Measurements from ENCODE around the gene HIVEP3. TPM values are rescaled to one million over a fixed set of nuclear protein-coding genes. Genes with fewer than 3 reads are reported as not detected.
"Not testable (repeated sequence)": the region's sequence is repeated elsewhere in the genome, so short reads cannot be mapped to it uniquely, and the experiment has no call there.

Gene HIVEP3
- total RNA-seq, 1 experiment from 2014 or later: 3.1 TPM

DNA sequence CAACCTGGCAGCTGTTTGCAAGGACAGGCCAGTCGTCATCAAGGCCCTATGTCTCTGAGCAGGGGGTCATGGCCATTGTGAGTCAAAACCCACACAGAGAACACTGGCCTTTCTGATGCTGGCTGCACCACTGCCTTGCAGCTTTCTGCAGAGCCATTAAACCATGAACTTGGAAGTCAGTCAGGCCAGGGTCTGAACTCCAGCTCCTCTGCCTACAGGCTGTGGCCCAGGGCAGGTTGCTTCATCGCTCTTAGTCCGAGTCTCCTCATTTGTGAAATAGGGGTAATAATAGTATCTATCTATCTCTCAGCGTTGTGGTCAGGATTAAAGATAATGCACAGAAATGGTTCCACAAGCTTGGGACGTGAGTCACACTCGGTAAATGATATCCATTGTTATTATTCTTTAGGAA is 35.8 kb upstream of the HIVEP3 start:
- Histone ChIP-seq H3K27me3 (replicated peaks; ENCODE audit: insufficient read depth, low read depth, low read length, poor library complexity) (no peaks in the 10 kb centered on the region), H3K9me3 (ENCODE audit: low read depth, low read length, poor library complexity, severe bottlenecking) (no peaks in the 10 kb centered on the region), H3K4me1 (ENCODE audit: insufficient read depth, low read length, poor library complexity, severe bottlenecking) (peaks cover 11% of the 10 kb centered on the region), H3K4me3 (ENCODE audit: low read depth, low read length, poor library complexity, severe bottlenecking) (no peak overlapping the region), H3K27ac (ENCODE audit: low read depth, low read length, poor library complexity, severe bottlenecking) (no peak overlapping the region), H3K36me3 (ENCODE audit: insufficient read depth, low read length, poor library complexity, severe bottlenecking) (no peaks in the 10 kb centered on the region)
- POLR2A ChIA-PET (ENCODE audit: low non-redundant PET): no interaction called here
- peak; percentile 49 for DNase-seq (ENCODE audit: low spot score)
- BruUV-seq (replicated peaks): no TSS peak
- intact Hi-C loops (cut with micrococcal nuclease; ENCODE audit: unreplicated experiment): no loop called here
- no peak for TF ChIP-seq EZH2 (IDR thresholded peaks at IDR 0.05; ENCODE audit: borderline replicate concordance, low read depth, low read length, poor library complexity, severe bottlenecking)
- CTCF ChIA-PET: no interaction called here

DNA sequence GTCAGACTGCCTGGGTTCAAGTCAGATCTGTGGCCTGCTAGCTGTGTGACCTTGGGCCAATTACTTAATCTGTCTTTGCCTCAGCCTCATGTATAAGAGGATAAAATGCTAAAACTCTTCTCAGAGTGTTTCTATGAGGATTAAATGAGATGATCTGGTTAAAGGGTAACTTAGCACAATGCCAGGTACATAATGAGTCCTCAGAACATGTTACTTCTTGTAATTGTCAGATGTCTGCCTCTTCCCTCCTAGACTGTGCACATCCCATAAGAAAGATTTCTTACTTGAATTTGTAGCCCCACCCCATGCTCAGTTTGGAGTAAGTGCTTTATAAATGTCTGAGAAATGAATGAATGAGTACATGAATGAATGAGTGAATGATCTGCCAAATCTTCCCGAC is 34.6 kb upstream of the HIVEP3 start:
- DNase-seq (ENCODE audit: low spot score): no peak
- Histone ChIP-seq H3K27me3 (replicated peaks; ENCODE audit: insufficient read depth, low read depth, low read length, poor library complexity) (no peaks in the 10 kb centered on the region), H3K4me1 (ENCODE audit: insufficient read depth, low read length, poor library complexity, severe bottlenecking) (peaks cover 11% of the 10 kb centered on the region), H3K9me3 (ENCODE audit: low read depth, low read length, poor library complexity, severe bottlenecking) (no peaks in the 10 kb centered on the region), H3K36me3 (ENCODE audit: insufficient read depth, low read length, poor library complexity, severe bottlenecking) (no peaks in the 10 kb centered on the region), H3K4me3 (ENCODE audit: low read depth, low read length, poor library complexity, severe bottlenecking) (no peak overlapping the region), H3K27ac (ENCODE audit: low read depth, low read length, poor library complexity, severe bottlenecking) (no peak overlapping the region)
- BruUV-seq (replicated peaks): no TSS peak
- POLR2A ChIA-PET (ENCODE audit: low non-redundant PET): no interaction called here
- TF ChIP-seq EZH2 (IDR thresholded peaks at IDR 0.05; ENCODE audit: borderline replicate concordance, low read depth, low read length, poor library complexity, severe bottlenecking): no peak
- TF ChIP-seq, protein P1, sequence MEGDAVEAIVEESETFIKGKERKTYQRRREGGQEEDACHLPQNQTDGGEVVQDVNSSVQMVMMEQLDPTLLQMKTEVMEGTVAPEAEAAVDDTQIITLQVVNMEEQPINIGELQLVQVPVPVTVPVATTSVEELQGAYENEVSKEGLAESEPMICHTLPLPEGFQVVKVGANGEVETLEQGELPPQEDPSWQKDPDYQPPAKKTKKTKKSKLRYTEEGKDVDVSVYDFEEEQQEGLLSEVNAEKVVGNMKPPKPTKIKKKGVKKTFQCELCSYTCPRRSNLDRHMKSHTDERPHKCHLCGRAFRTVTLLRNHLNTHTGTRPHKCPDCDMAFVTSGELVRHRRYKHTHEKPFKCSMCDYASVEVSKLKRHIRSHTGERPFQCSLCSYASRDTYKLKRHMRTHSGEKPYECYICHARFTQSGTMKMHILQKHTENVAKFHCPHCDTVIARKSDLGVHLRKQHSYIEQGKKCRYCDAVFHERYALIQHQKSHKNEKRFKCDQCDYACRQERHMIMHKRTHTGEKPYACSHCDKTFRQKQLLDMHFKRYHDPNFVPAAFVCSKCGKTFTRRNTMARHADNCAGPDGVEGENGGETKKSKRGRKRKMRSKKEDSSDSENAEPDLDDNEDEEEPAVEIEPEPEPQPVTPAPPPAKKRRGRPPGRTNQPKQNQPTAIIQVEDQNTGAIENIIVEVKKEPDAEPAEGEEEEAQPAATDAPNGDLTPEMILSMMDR (conservative IDR thresholded peaks at IDR 0.05; ENCODE audit: low read depth, low read length): no peak
- intact Hi-C loops (cut with micrococcal nuclease; ENCODE audit: unreplicated experiment): no loop called here
- CTCF ChIA-PET: no interaction called here

DNA sequence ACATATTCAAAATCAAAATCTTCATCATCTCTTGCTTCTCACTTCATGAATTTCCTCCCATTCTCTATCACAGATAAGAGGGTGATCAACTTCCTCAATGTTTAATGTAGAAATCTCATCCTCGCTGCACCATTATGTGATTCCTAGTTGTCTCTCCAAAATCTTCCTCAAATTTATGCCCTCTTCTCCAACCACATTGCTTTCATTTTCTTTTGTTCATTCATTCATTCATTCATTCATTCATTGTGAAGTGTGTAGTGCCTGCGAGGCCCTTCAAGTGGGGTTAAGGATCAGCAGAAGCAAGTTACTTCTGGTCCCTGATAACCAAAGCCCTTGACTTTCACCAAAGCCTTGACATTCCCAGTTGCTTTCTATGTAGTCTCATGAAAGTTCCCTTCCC is 33.5 kb upstream of the HIVEP3 start:
- Histone ChIP-seq H3K4me3 (ENCODE audit: low read depth, low read length, poor library complexity, severe bottlenecking) (no peak overlapping the region), H3K27ac (ENCODE audit: low read depth, low read length, poor library complexity, severe bottlenecking) (no peak overlapping the region), H3K36me3 (ENCODE audit: insufficient read depth, low read length, poor library complexity, severe bottlenecking) (no peaks in the 10 kb centered on the region), H3K9me3 (ENCODE audit: low read depth, low read length, poor library complexity, severe bottlenecking) (no peaks in the 10 kb centered on the region), H3K27me3 (replicated peaks; ENCODE audit: insufficient read depth, low read depth, low read length, poor library complexity) (no peaks in the 10 kb centered on the region), H3K4me1 (ENCODE audit: insufficient read depth, low read length, poor library complexity, severe bottlenecking) (peaks cover 11% of the 10 kb centered on the region)
- no peak for TF ChIP-seq EZH2 (IDR thresholded peaks at IDR 0.05; ENCODE audit: borderline replicate concordance, low read depth, low read length, poor library complexity, severe bottlenecking)
- TF ChIP-seq, protein P1 (conservative IDR thresholded peaks at IDR 0.05; ENCODE audit: low read depth, low read length): no peak
- intact Hi-C loops (cut with micrococcal nuclease; ENCODE audit: unreplicated experiment): no loop called here
- POLR2A ChIA-PET (ENCODE audit: low non-redundant PET): no interaction called here
- no TSS peak for BruUV-seq (replicated peaks)
- CTCF ChIA-PET: interaction anchor here (0.6 kb wide), 1 partner anchor 109 kb away, joined by 6 read pairs; no protein-coding TSS in a partner anchor
- no peak for DNase-seq (ENCODE audit: low spot score)

DNA sequence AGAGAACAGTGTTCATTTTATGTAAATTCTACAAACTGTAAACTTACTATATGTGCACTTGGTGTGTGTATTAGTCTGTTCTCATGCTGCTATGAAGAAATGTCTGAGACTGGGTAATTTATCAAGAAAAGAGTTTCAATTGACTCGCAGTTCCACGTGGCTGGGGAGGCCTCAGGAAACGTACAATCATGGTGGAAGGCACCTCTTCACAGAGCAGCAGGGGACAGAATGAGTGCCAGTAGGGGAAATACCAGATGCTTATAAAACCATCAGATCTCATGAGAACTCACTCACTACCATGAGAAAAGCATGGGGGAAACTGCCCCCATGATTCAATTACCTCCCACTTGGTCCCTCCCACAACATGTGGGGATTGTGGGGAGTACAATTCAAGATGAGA is 32.8 kb upstream of the HIVEP3 start:
- H3K4me3 ChIP-seq (ENCODE audit: low read depth, low read length, poor library complexity, severe bottlenecking); H3K36me3 ChIP-seq (ENCODE audit: insufficient read depth, low read length, poor library complexity, severe bottlenecking); H3K27ac ChIP-seq (ENCODE audit: low read depth, low read length, poor library complexity, severe bottlenecking); intact Hi-C loops (cut with micrococcal nuclease; ENCODE audit: unreplicated experiment); POLR2A ChIA-PET (ENCODE audit: low non-redundant PET); H3K27me3 ChIP-seq (replicated peaks; ENCODE audit: insufficient read depth, low read depth, low read length, poor library complexity); DNase-seq (ENCODE audit: low spot score); BruUV-seq (replicated peaks); H3K9me3 ChIP-seq (ENCODE audit: low read depth, low read length, poor library complexity, severe bottlenecking): not testable (repeated sequence)
- H3K4me1 ChIP-seq (ENCODE audit: insufficient read depth, low read length, poor library complexity, severe bottlenecking): peaks cover 11% of the 10 kb centered on the region
- CTCF ChIA-PET: interaction anchor here (0.6 kb wide), 1 partner anchor 108 kb away, joined by 6 read pairs; no protein-coding TSS in a partner anchor
